IPS-20b (cell line): ENCODE results near the gene NUP205.
"Not testable (repeated sequence)": the region's sequence is repeated elsewhere in the genome, so short reads cannot be mapped to it uniquely, and the experiment has no call there.

Experiments used
- H3K27ac ChIP-seq: one replicate; pipeline ENCODE4 v1.5.1; 2013; ENCODE audit warnings: low read length
- H3K27me3 ChIP-seq: 2 replicates; pipeline ENCODE4 v1.6.1; 2013; ENCODE audit warnings: mild to moderate bottlenecking, low read length, inconsistent platforms; ENCODE audit not compliant: insufficient read depth
- H3K36me3 ChIP-seq: 2 replicates; pipeline ENCODE4 v1.6.1; 2013; ENCODE audit warnings: low read depth, mild to moderate bottlenecking, inconsistent platforms, low read length, moderate library complexity; ENCODE audit not compliant: insufficient read depth
- H3K4me1 ChIP-seq: 2 replicates; pipeline ENCODE4 v1.6.1; 2013; ENCODE audit warnings: mild to moderate bottlenecking, control low read depth, inconsistent platforms, low read length, moderate library complexity; ENCODE audit not compliant: insufficient read depth
- H3K4me3 ChIP-seq: 2 replicates; pipeline ENCODE4 v1.5.1; 2013; ENCODE audit warnings: mild to moderate bottlenecking, low read length, inconsistent platforms
- H3K9ac ChIP-seq: 2 replicates; pipeline ENCODE4 v1.6.1; 2013; ENCODE audit warnings: low read depth, mild to moderate bottlenecking, inconsistent platforms, low read length, moderate library complexity
- H3K9me3 ChIP-seq: 2 replicates; pipeline ENCODE4 v1.6.1; 2013; ENCODE audit warnings: mild to moderate bottlenecking, low read depth, low read length, inconsistent platforms; ENCODE audit not compliant: insufficient read depth

Gene NUP205

GRCh38 chr7:135634191-135634878, 76.6 kb downstream of the NUP205 start:
- H3K9me3 ChIP-seq = no peaks in the 10 kb centered on the region
- no peak overlapping the region for H3K27ac ChIP-seq
- H3K9ac ChIP-seq = no peak overlapping the region
- H3K4me3 ChIP-seq = no peak overlapping the region
- peaks cover 99% of the 10 kb centered on the region for H3K36me3 ChIP-seq
- H3K27me3 ChIP-seq = no peaks in the 10 kb centered on the region
- no peaks in the 10 kb centered on the region for H3K4me1 ChIP-seq

GRCh38 chr7:135639690-135640089, 82.0 kb downstream of the NUP205 start:
- H3K4me3 ChIP-seq, H3K9me3 ChIP-seq, H3K27me3 ChIP-seq, H3K27ac ChIP-seq, H3K9ac ChIP-seq, H3K4me1 ChIP-seq: not testable (repeated sequence)
- peaks cover 99% of the 10 kb centered on the region for H3K36me3 ChIP-seq

DNA sequence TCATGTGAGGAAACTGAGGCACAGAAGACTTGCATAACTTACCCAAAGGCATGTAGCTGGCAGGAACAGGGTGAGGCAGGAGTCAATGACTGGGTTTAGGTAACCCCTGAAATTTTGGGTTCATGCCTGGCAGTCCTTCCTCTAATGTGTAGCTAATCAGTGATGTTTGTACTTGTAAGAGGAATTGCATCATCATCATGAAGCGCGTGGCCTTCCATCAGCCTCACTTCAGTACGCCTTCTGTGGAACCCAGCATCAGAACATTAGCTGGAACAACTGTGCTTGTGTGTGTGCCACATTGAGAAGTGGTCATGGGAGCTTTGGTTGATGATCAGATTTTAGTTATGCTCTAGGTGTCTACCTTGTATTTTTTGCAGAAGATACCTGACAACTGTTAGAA, 86.4 kb downstream of the NUP205 start:
- Histone ChIP-seq H3K9ac (no peak overlapping the region), H3K9me3 (no peaks in the 10 kb centered on the region), H3K36me3 (peaks cover 100% of the 10 kb centered on the region), H3K27me3 (no peaks in the 10 kb centered on the region), H3K27ac (no peak overlapping the region), H3K4me3 (no peak overlapping the region), H3K4me1 (no peaks in the 10 kb centered on the region)

DNA sequence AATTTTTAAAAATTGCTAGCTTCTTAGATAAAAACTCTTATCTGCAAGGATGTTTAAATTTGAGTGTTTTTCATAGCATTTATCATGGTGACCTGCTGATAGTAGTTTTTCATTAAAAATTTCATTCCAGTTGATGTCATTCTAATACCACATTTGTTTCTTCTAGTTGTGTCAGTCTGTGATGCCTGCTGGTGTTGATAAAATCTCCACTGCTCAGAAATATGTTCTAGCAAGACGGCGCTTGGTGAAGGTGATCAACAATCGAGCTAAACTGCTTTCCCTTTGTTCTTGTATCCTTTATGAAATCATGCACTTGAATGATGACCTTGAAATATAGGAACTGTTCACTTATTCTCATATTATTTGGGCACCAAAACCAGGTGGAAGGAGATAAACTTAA, 87.0 kb downstream of the NUP205 start:
- H3K27ac ChIP-seq = no peak overlapping the region
- no peak overlapping the region for H3K4me3 ChIP-seq
- no peak overlapping the region for H3K9ac ChIP-seq
- no peaks in the 10 kb centered on the region for H3K9me3 ChIP-seq
- H3K4me1 ChIP-seq = no peaks in the 10 kb centered on the region
- peaks cover 99% of the 10 kb centered on the region for H3K36me3 ChIP-seq
- H3K27me3 ChIP-seq = no peaks in the 10 kb centered on the region

DNA sequence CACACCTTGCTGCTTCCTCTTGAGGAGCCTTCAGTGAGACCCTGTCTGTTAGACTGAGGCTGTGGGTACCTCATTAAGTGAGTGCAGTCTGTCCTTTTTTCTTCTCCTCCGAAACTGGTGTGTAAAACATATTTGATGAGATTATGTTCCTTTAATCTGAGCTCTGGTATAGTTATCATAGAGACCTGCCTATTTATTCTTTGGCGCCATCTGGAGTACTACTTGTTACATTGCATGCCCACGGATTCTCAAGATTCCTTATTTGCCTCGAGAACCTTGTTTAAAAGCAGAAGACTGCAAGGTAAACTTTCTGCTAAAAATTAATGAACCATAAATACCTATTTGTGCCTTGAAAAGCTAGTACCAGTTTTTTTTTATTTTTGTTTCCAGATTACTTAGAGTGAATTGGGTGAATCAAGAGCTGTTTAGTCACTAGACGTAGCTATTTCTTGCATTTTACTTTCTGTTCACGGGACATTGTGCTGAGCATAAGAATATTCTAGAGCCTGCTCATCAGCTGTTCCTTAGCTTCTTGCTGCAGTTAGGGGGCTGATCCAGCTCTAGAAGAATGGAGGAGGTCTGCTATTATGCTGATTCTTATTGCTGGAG, 87.7 kb downstream of the NUP205 start:
- peaks cover 92% of the 10 kb centered on the region for H3K36me3 ChIP-seq
- no peaks in the 10 kb centered on the region for H3K9me3 ChIP-seq
- H3K9ac ChIP-seq = no peak overlapping the region
- H3K27me3 ChIP-seq = no peaks in the 10 kb centered on the region
- no peak overlapping the region for H3K4me3 ChIP-seq
- H3K27ac ChIP-seq = no peak overlapping the region
- H3K4me1 ChIP-seq = no peaks in the 10 kb centered on the region

- Histone ChIP-seq H3K9ac (no peak overlapping the region), H3K36me3 (peaks cover 69% of the 10 kb centered on the region), H3K27me3 (no peaks in the 10 kb centered on the region), H3K9me3 (no peaks in the 10 kb centered on the region), H3K4me1 (no peaks in the 10 kb centered on the region), H3K4me3 (no peak overlapping the region), H3K27ac (no peak overlapping the region)
Measured at GRCh38 chr7:135647755-135648154, 90.0 kb downstream of the NUP205 start.

DNA sequence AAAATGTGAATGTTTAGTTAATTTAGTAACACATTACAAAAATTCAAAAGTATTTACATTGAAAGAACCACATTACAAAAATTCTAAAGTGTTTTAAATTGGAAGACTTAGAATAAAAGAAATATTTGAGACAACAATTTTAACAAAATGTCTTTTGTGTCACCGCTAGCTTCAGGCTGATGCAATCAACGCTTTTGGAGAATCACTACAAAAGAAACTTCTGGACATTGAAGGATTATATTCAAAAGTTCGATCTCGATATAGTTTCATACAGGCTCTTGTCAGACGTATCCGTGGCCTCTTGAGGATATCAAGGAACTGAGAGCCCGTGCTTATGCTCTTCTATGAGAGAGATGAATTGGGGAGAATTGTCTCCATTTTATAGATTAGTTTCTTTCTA, 90.5 kb downstream of the NUP205 start:
- H3K36me3 ChIP-seq = peaks cover 64% of the 10 kb centered on the region
- H3K4me1 ChIP-seq = 0 out of 2 replicates have a peak, but pooled peaks cover 2% of the 10 kb centered on the region
- H3K27ac ChIP-seq = no peak overlapping the region
- no peaks in the 10 kb centered on the region for H3K9me3 ChIP-seq
- no peak overlapping the region for H3K4me3 ChIP-seq
- no peaks in the 10 kb centered on the region for H3K27me3 ChIP-seq
- H3K9ac ChIP-seq = no peak overlapping the region

DNA sequence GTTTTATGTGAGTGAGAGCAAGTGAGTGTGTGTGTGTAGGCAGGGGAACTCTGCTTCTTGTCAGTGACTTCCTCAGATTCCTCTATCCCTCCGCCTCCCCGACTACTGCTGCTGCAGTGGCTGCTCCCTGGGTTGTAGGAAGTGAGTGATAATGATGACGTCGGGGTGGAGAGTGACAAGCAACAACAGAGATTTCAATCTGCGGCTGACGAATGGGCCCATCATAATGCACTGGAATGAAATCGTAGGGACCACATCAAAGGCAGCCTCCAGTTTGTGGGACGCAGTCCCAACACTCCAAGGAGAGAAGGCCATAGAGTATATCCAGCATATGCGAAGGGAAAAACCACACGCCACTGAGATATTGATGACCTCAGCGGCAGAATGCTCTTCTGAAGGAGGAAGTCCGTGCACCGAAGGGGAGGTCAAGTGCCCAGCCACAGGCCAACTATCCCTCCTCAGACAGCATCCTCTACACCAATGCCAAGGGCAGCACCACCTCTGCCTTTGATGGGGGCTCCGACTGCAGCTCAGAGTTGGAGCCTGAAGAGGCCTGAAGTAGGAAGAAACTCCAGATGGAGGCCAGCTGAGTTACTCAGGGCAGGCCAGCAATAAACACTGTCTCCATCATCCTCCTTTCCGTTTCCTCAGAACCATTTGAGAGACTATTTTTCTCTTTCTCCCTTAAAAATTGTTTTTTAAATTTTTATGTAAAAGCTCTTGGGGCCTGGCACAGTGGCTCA, 93.3 kb downstream of the NUP205 start:
- Histone ChIP-seq H3K27ac (no peak overlapping the region), H3K9ac (no peak overlapping the region)

DNA sequence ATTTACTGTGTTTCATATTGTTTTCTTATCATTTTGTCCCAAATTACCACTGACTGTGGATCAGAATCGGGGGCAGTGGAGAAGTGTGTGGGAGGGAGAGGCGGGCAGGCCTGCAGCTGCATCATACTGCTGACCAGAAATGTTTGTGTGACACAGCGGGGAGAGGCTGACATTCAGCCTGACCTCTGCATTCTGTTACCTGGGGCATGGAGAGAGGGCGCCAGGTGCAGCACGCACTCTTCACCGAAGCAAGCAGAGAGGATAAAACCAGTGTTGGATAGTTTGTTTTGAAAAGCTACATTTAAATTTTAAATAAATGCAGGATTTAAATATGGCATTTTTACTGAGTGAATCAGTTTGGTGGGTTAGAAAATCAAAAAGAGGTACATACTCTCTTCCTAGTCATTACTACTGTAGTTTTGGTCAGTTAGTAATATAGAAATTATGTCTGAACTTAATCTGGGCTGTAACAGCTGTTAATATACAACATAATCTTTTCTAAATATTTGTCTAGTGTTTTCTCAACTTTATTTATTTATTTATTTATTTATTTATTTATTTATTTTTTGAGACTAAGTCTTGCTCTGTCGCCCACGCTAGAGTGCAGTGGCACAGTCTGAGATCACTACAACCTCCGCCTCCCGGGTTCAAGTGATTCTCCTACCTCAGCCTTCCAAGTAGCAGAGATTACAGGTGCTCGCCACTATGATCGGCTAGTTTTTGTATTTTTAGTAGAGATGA, 95.8 kb downstream of the NUP205 start:
- H3K27ac ChIP-seq = no peak overlapping the region

More for the DNA sequence above, 93.3 kb downstream of the NUP205 start:
- Histone ChIP-seq H3K36me3 (peaks cover 36% of the 10 kb centered on the region), H3K4me1 (0 out of 2 replicates have a peak, but pooled peaks cover 3% of the 10 kb centered on the region), H3K4me3 (no peak overlapping the region), H3K9me3 (no peaks in the 10 kb centered on the region), H3K27me3 (no peaks in the 10 kb centered on the region)

GRCh38 chr7:135658564-135658963, 100.8 kb downstream of the NUP205 start:
- no peak overlapping the region for H3K4me3 ChIP-seq
- H3K27ac ChIP-seq = no peak overlapping the region
- H3K4me1 ChIP-seq = peaks cover 3% of the 10 kb centered on the region; the same call in 1 of the 2 replicates
- no peaks in the 10 kb centered on the region for H3K36me3 ChIP-seq
- H3K9me3 ChIP-seq = no peaks in the 10 kb centered on the region
- no peak overlapping the region for H3K9ac ChIP-seq
- no peaks in the 10 kb centered on the region for H3K27me3 ChIP-seq

More for the DNA sequence above, 95.8 kb downstream of the NUP205 start:
- Histone ChIP-seq H3K9me3 (no peaks in the 10 kb centered on the region), H3K4me3 (no peak overlapping the region), H3K27me3 (no peaks in the 10 kb centered on the region), H3K9ac (no peak overlapping the region), H3K4me1 (0 out of 2 replicates have a peak, but pooled peaks cover 3% of the 10 kb centered on the region), H3K36me3 (peaks cover 11% of the 10 kb centered on the region)

- H3K36me3 ChIP-seq = no peaks in the 10 kb centered on the region
Measured at GRCh38 chr7:135659159-135659846, 101.6 kb downstream of the NUP205 start.

More at GRCh38 chr7:135659159-135659846, 101.6 kb downstream of the NUP205 start:
- Histone ChIP-seq H3K4me1 (peaks cover 3% of the 10 kb centered on the region; the same call in 1 of the 2 replicates), H3K4me3 (no peak overlapping the region), H3K27ac (no peak overlapping the region), H3K9me3 (no peaks in the 10 kb centered on the region), H3K27me3 (no peaks in the 10 kb centered on the region), H3K9ac (no peak overlapping the region)
